Gastrocnemius medialis (tissue), 4 donors: ENCODE measurements around the gene KCNC4.

ENCODE experiments used
- CTCF ChIP-seq, 5 experiments: fragments of 450-650 bp in 3 of 5; fragments of 200-600 bp in 2 of 5; sonication (generic) in 2 of 5; IDR thresholded peaks in 4 of 5; conservative IDR thresholded peaks in 1 of 5; 1 replicate in 4 of 5; 2 replicates in 1 of 5; pipeline ENCODE4 v1.5.1; 2016 to 2019; ENCODE audit warnings: antibody characterized with exemption in 5 of 5, mild to moderate bottlenecking in 3 of 5, moderate library complexity in 3 of 5
- POLR2A ChIP-seq, 2 donors: fragments of 450-650 bp; IDR thresholded peaks; one replicate each; pipeline ENCODE4 v1.6.1; 2017; ENCODE audit warnings: antibody characterized with exemption in 2 of 2, mild to moderate bottlenecking in 2 of 2, moderate library complexity in 2 of 2

- TF ChIP-seq CTCF (IDR thresholded peaks at IDR 0.05 in 4 of 5, conservative IDR thresholded peaks at IDR 0.05 in 1 of 5): no peak
- TF ChIP-seq POLR2A (IDR thresholded peaks at IDR 0.05): no peak
These were observed 35.9 kb downstream of the KCNC4 start for GRCh38 chr1:110245876-110246620.
